B cell (primary cell): ENCODE measurements around the gene DCTPP1.

Experiments
- CTCF ChIP-seq: fragments of 200-600 bp; IDR thresholded peaks from one replicate; pipeline ENCODE4 v1.8.0; 2022; ENCODE audit warnings: antibody characterized with exemption, mild to moderate bottlenecking
- EZH2 ChIP-seq: IDR thresholded peaks from 2 replicates; pipeline ENCODE4 v1.6.1; 2012; ENCODE audit warnings: borderline replicate concordance, low read depth, mild to moderate bottlenecking, moderate library complexity, low read length; ENCODE audit not compliant: insufficient read depth, poor library complexity, severe bottlenecking

- TF ChIP-seq CTCF: no peak
- no peak for TF ChIP-seq EZH2
These were observed 40.8 kb upstream of the DCTPP1 start for GRCh38 chr16:30470632-30470995.
